HG03064 (cell line): Measurements from ENCODE around the gene ERCC1.
A peak's percentile ranks its signal among the peaks of the same experiment; 100 is the strongest.

Experiments
- ATAC-seq: cut with Tn5 transposase; IDR thresholded peaks from one replicate; pipeline ENCODE4 v1.9.1; 2021; ENCODE audit warnings: low read depth; ENCODE audit not compliant: unreplicated experiment

ERCC1 gene

GRCh38 chr19:45423589-45424190 is at the start of gene ERCC1:
Gene ERCC1, minus strand, starts transcription at chr19:45423917. Its CDS starts 543 bp downstream, at chr19:45423374.
- peak; percentile 52 for ATAC-seq

GRCh38 chr19:45473367-45473681 is 49.6 kb upstream of the ERCC1 start:
- ATAC-seq, result no peak

GRCh38 chr19:45472563-45473366 is 49.0 kb upstream of the ERCC1 start:
- ATAC-seq, result no peak

GRCh38 chr19:45471931-45472562 is 48.3 kb upstream of the ERCC1 start:
- ATAC-seq, result no peak

- ATAC-seq, result no peak
Measured at GRCh38 chr19:45471111-45471930, 47.6 kb upstream of the ERCC1 start.

GRCh38 chr19:45470762-45471081 is 47.0 kb upstream of the ERCC1 start:
- ATAC-seq, result no peak

- no peak for ATAC-seq
Measured at GRCh38 chr19:45469945-45470761, 46.4 kb upstream of the ERCC1 start.

GRCh38 chr19:45469132-45469944 is 45.6 kb upstream of the ERCC1 start:
- peak; percentile 37 for ATAC-seq

GRCh38 chr19:45468803-45469131 is 45.0 kb upstream of the ERCC1 start:
- peak; percentile 16 for ATAC-seq

- ATAC-seq, result no peak
Measured at GRCh38 chr19:45468159-45468651, 44.5 kb upstream of the ERCC1 start.

- ATAC-seq, result no peak
Measured at GRCh38 chr19:45467456-45468158, 43.9 kb upstream of the ERCC1 start, which contains the start of gene FOSB. Gene FOSB, plus strand, starts transcription at chr19:45467996. Its CDS starts 591 bp downstream, at chr19:45468587.

- no peak for ATAC-seq
Measured at GRCh38 chr19:45467115-45467455, 43.4 kb upstream of the ERCC1 start.

GRCh38 chr19:45464852-45465441 is 41.2 kb upstream of the ERCC1 start:
- ATAC-seq, result no peak

- ATAC-seq, result no peak
Measured at GRCh38 chr19:45464274-45464673, 40.6 kb upstream of the ERCC1 start.

- ATAC-seq, result no peak
Measured at GRCh38 chr19:45463241-45463640, 39.5 kb upstream of the ERCC1 start.

GRCh38 chr19:45462174-45462573 is 38.5 kb upstream of the ERCC1 start:
- ATAC-seq, result no peak

- ATAC-seq, result no peak
Measured at GRCh38 chr19:45460807-45461347, 37.2 kb upstream of the ERCC1 start.

GRCh38 chr19:45457776-45458175 is 34.1 kb upstream of the ERCC1 start:
- no peak for ATAC-seq
